NB4 (cell line): ENCODE data around the gene TMEM131L.

Source experiments
- CTCF ChIP-seq: IDR thresholded peaks from one replicate; pipeline ENCODE4 v1.5.1; 2012; ENCODE audit warnings: low read depth, low read length
- MAX ChIP-seq: IDR thresholded peaks from 2 replicates; pipeline ENCODE4 v1.6.1; 2011; ENCODE audit warnings: low read depth, low read length
- MYC ChIP-seq: IDR thresholded peaks from 2 replicates; pipeline ENCODE4 v1.6.1; 2011; ENCODE audit warnings: low read depth, low read length
- POLR2A ChIP-seq: IDR thresholded peaks from 2 replicates; pipeline ENCODE4 v1.6.1; 2011; ENCODE audit warnings: mild to moderate bottlenecking; ENCODE audit not compliant: insufficient read length; ENCODE audit errors: extremely low read depth

- TF ChIP-seq CTCF (no peak), POLR2A (no peak), MAX (no peak), MYC (no peak)
Observed at GRCh38 chr4:153537493-153537960, 71.4 kb downstream of the TMEM131L start.
